ENCODE results near the gene GIMAP8.
"Not testable (repeated sequence)": the region's sequence is repeated elsewhere in the genome, so short reads cannot be mapped to it uniquely, and the experiment has no call there.

Gene GIMAP8

DNA sequence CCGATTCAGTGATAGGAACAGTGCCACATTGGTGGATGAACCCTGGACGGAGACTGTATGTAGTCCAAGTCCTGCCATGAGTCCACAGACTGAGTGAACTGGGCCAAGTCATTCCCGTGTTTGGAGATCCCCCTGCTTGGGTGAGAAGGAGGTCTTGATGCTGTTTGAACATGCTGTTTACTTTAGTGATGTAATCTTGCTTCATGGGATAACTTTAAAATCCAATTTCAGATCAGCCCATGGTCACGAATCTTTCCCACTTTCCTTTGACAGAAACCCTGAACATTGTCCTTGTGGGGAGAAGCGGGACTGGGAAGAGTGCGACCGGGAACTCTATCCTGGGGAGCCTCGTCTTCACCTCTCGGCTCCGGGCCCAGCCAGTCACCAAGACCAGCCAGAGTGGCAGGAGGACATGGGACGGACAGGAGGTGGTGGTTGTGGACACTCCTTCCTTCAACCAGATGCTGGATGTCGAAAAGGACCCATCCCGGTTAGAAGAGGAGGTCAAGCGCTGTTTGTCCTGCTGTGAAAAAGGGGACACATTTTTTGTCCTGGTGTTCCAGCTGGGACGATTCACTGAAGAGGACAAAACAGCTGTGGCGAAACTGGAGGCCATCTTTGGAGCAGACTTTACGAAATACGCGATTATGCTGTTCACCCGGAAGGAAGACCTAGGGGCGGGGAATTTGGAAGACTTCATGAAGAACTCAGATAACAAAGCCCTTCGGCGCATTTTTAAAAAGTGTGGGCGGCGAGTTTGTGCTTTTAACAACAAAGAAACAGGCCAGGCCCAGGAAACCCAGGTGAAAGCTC lies 26.6 kb downstream of the GIMAP8 start:
- DNase-seq (ENCODE audit: low read depth, low spot score): no peak
- TF ChIP-seq, protein P1, sequence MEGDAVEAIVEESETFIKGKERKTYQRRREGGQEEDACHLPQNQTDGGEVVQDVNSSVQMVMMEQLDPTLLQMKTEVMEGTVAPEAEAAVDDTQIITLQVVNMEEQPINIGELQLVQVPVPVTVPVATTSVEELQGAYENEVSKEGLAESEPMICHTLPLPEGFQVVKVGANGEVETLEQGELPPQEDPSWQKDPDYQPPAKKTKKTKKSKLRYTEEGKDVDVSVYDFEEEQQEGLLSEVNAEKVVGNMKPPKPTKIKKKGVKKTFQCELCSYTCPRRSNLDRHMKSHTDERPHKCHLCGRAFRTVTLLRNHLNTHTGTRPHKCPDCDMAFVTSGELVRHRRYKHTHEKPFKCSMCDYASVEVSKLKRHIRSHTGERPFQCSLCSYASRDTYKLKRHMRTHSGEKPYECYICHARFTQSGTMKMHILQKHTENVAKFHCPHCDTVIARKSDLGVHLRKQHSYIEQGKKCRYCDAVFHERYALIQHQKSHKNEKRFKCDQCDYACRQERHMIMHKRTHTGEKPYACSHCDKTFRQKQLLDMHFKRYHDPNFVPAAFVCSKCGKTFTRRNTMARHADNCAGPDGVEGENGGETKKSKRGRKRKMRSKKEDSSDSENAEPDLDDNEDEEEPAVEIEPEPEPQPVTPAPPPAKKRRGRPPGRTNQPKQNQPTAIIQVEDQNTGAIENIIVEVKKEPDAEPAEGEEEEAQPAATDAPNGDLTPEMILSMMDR (IDR thresholded peaks at IDR 0.05; ENCODE audit: low read depth, low read length): no peak
- in situ Hi-C loops (cut with HindIII; ENCODE audit: low sequenced_read_pairs): no loop called here
- H3K4me3 ChIP-seq (ENCODE audit: low read depth, low read length): no peak overlapping the region

GRCh38 chr7:150479023-150479716 lies 28.7 kb downstream of the GIMAP8 start:
- in situ Hi-C loops (cut with HindIII; ENCODE audit: low sequenced_read_pairs): no loop called here
- TF ChIP-seq, protein P1 (IDR thresholded peaks at IDR 0.05; ENCODE audit: low read depth, low read length): no peak
- DNase-seq (ENCODE audit: low read depth, low spot score): no peak
- H3K4me3 ChIP-seq (ENCODE audit: low read depth, low read length): no peak overlapping the region

DNA sequence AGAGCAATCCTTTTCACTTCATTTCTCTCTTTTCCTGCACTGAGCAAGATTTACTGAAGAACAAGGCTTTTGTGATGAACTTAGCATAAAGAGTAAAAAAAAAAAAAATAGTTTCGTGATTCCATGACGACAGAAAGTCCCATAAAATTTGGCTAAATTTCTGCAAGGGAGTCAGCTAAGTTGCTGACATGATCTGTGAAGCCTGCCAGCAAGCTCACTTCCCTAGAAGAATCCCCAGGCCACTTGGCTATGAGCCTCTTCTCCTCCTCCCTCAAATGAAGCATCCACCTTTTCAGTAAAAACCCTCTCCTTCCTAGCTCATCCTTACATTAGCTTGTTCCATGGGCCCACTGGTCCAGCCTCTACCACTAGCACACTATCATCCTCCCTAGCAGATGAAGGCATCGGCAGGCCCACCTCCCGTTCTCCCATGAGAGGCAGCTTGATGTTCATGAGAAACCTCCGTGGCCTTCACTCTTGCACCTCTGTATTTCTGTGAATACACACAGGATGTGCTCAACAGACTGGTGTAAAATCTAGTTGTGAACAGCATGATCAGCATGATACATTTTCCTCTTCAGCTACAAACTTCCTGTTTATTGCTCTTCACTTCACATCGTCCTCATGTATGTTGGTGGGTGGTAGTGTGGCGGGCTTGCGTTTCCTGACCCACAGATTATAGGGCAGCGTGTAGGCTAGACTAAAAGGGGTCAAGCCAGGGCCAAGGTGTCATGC lies 30.9 kb downstream of the GIMAP8 start:
- in situ Hi-C loops (cut with HindIII; ENCODE audit: low sequenced_read_pairs): no loop called here
- no peak for DNase-seq (ENCODE audit: low read depth, low spot score)
- TF ChIP-seq, protein P1 (IDR thresholded peaks at IDR 0.05; ENCODE audit: low read depth, low read length): no peak
- no peak overlapping the region for H3K4me3 ChIP-seq (ENCODE audit: low read depth, low read length)

DNA sequence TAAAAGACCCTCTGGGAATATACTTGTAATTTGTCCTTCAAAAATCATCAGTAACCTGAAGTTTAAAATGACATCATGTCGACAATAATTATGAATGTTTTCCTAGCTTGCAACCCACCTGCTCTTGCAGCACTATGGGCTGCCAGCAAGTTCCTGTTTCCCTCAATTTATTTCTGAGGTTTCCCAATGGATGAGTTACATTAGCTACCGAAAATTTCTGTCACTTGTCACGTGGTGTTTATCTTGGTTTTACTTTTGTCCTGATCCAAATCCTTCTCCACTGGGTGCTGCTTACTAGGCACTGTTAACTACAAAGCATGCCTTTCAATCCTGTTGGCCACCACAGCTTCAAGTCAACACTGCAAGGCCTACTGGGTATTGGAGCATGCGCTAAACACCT lies 31.5 kb downstream of the GIMAP8 start:
- TF ChIP-seq, protein P1 (IDR thresholded peaks at IDR 0.05; ENCODE audit: low read depth, low read length): no peak
- no peak overlapping the region for H3K4me3 ChIP-seq (ENCODE audit: low read depth, low read length)
- in situ Hi-C loops (cut with HindIII; ENCODE audit: low sequenced_read_pairs): no loop called here
- no peak for DNase-seq (ENCODE audit: low read depth, low spot score)

DNA sequence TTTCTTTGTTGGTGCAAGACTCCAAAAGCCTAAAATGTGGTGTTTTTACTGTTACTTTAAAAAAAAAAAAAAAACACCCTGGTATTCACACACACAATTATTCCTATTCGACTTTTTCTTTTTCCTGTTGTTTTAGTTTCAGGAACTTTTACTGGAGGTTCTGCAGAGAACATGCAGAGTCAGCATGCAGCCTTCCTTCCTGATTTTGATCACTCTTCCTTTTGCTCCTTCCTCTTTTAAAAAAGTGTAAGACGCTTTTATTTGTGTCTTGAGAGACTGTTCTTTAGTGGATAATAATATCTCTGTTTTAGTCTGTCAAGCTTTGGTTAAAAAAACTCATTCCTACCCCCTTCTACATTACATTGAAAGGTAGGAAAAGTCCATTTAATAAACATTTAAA lies 33.1 kb downstream of the GIMAP8 start:
- H3K4me3 ChIP-seq (ENCODE audit: low read depth, low read length); in situ Hi-C loops (cut with HindIII; ENCODE audit: low sequenced_read_pairs); DNase-seq (ENCODE audit: low read depth, low spot score): not testable (repeated sequence)

GRCh38 chr7:150484071-150484470 lies 33.6 kb downstream of the GIMAP8 start:
- H3K4me3 ChIP-seq (ENCODE audit: low read depth, low read length); in situ Hi-C loops (cut with HindIII; ENCODE audit: low sequenced_read_pairs); DNase-seq (ENCODE audit: low read depth, low spot score): not testable (repeated sequence)

DNA sequence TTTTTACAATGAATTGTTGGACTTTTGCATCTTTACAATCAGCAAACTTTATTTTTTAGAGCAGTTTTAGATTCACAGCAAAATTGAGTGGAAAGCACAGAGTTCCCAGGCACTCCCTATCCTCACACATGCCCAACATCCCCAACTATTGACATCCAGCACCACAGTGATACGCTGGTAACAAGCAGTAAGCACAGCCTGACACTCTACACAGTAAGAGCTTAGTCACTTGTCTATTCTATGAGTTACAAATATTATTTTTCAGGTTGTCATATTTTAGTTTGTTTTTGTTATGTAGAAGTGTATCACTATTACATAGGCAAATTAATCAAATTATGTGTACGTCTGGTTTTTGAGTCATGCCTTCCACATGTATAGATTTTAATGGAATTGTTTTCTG lies 37.2 kb downstream of the GIMAP8 start:
- TF ChIP-seq, protein P1 (IDR thresholded peaks at IDR 0.05; ENCODE audit: low read depth, low read length): no peak
- no peak overlapping the region for H3K4me3 ChIP-seq (ENCODE audit: low read depth, low read length)
- no peak for DNase-seq (ENCODE audit: low read depth, low spot score)
- in situ Hi-C loops (cut with HindIII; ENCODE audit: low sequenced_read_pairs): no loop called here

All from astrocyte of the spinal cord (primary cell).